ENCODE results near the gene TCF4.

TCF4 gene

DNA sequence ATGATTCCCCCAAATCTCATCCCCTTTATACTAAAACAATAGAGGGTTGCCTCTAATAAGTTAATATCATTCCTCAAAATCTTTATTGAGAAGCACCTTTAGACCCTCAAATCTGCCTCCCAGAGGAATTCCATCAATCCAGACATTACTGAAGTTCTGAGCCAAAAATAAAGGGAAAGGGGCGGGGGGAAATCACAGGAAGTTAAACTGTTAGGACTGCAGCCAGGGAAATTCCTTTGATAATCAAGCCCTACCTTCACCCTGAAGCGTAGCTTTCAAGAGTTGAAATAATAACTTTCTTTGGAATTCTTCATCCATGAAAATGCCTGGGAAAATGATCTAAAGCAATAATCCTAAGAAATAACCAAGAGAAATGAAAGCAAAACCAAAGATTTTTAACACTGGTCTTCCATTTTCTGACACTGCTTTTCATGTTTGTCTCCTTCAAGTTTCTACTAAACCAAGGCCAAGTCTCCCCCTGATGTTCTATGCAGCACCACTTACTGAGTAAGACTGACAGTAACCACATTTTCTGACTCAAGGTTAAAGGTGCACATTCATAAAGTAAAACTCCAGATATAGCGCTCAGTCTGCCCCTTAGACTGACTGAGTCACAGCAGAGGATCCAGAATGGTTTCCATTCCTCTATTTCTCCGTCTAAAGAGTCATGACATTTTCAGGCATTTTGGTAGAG, 78.2 kb downstream of the TCF4 start:
- intact Hi-C loops (cut with DNase I) = no loop called here

DNA sequence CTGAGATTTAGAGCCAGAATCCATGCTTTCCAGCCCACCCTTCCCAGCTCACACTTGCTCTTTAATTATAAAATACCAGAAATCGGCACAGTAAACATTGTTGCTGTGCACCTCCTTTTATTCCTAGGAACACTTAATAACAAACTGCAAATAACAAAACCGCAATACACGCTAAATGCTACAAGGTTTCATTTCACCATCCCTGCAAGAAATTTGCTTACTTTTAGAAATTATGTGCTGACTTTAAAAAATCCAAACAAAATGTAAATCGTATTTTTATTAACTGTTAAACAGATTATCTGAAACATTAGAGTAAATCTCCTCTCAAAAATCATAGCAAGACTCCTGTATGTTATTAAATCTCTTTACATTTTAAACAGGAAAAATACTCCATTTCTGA, 79.3 kb downstream of the TCF4 start:
- intact Hi-C loops (cut with DNase I) = no loop called here
- no peak for DNase-seq

More for the DNA sequence above, 78.2 kb downstream of the TCF4 start:
- DNase-seq = no peak

DNA sequence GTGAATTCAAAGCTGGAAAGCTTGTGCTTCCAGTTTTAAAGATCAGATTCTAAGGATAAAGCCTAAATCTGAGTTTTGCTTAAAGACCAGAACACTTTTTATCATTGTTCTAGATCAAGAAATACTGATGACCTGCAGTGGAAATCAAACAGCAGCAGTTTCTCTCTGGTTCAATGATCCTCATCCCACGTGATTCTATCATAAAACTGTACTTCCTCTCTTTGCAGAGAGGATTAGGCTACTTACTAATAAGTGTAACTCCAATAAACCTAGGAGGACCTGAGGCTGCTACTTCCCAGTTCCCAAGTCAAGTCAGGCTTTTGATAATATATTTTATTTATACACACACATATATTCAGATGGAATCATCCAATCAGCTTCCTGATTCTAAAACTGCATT, 81.9 kb downstream of the TCF4 start:
- intact Hi-C loops (cut with DNase I) = no loop called here
- DNase-seq = no peak

DNA sequence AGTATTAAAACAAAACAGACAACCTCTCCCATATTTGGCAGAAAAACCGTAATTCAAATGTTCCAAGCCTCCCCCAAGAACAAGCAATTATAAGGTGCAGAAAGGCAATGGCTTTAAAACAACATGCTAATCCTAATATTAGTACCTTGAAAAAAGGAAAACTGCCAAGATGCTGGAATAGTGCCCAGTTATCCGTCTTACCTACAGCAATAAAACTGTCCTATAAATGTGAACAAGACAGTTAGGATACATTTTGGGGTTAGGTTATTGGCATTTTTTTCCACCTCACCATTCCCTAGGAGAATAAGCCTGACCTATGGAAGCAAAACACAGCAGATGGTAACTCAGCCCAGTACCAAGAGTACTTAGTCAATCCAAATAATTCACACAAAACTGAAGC, 83.2 kb downstream of the TCF4 start:
- DNase-seq = no peak
- intact Hi-C loops (cut with DNase I) = no loop called here

DNA sequence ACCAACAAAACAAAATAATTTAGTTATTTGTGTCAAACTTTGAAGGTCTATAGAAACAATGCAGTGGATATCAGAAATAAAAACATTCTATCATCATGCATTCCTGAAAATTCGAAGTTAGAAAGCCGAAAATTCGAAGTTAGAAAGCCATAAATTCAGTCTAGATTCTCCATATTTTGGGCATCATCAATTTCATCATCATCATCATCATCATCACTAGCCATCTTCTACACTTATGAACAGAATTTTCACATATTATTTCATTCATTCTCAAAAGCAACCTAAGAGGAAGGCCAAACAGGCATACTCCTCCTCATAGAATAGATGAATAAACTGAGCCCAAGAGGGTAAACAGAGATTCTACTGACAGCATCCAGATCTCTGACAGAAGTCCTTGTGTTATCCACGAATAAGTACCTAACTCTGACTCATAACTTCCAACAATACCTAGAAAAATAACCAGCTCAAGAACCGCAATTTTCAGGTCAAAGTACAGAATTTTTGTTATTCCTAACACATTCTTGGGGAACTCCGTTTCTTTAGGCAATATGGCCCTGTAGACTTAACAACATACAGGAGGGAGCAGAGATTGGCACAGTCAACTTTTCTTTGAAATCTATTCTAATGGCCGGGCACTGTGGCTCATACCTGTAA, 84.7 kb downstream of the TCF4 start:
- intact Hi-C loops (cut with DNase I) = no loop called here
- no peak for DNase-seq

DNA sequence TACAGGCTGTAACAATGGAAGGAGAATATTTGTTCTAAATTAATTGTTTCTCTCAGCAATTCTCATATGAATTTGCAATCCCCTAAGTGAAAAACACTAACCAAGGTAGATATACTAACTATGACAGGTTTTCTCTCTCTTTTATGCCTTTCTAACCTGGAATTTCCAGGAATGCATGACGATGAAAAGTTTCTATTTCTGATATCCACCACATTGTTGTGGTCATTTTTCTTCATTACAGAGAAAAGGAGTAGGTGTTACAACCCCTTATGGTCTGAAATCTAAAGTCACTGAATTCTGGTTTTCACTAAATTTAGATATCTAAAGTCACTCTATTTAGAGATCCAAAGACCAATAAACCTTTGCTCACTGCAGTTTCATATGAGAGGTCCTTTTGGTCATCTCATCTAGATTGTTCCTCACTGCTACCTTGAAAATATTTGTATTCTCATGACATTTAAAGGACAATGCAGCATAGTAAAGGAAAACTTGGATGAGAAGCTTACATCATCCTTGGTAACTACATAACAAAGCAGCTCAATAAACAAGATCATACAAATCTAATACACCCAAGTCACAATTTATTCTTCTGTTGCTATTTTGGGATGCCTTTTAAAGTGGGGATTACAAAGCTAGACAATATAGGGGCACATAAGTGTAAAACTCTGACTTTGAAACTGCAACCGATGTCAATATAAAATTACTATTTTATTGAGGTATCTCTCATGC, 85.8 kb downstream of the TCF4 start:
- intact Hi-C loops (cut with DNase I) = no loop called here

DNA sequence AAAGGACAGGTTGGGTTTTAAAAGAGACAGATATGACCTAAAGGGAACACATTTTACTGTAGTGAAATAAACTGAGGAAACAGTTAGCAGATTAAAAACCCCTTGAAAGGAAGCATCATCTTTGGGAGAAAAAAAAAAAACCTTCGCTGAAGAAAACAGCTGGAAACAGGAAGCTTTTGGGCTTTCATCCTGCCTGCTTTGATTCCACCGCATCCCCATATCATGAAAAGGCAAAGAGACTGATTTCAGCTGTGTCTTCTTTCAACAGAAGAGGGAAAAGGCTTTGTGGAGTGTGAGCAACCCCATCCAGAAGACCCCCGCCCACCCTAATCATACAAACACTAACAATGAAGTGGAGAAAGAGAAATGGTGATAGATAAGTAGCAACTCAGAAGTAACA, 86.4 kb downstream of the TCF4 start:
- intact Hi-C loops (cut with DNase I) = no loop called here
- DNase-seq = no peak

More for the DNA sequence above, 85.8 kb downstream of the TCF4 start:
- DNase-seq = no peak

DNA sequence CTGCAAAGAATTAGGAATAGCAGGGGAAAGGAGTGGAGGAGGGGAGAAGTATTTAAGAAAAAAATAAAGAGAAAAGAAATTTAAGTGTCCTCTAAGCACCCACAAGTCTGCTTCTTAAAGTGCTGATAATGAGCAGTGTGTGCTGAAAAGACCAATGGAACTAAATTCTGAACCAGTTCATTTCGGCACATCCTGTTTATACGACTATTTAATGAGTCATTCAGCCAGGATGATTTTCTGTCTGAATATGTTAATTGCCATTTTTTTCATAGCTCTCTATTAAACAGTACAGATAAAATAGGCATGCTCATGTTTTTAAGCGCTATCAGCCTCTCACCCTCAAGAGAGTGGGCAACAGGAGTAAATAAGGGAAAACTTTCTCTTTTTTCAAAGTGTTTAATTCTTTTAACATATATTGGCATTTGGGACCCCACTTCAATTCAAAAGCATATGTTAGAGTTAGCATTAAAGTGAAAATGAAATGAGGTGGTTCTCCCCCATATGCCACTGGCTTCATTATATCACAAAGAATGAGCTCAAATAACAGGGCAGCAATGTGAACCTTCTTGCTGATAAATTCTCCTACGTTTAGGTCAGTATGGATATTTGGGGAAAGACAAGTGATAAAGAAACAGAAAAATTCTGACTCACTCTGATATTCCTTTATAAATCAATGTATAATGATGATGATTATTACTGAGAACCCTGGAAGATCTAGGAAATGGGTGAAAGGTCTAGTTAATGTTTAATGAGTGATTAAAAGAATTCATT, 87.5 kb downstream of the TCF4 start:
- intact Hi-C loops (cut with DNase I) = no loop called here
- DNase-seq = no peak

DNA sequence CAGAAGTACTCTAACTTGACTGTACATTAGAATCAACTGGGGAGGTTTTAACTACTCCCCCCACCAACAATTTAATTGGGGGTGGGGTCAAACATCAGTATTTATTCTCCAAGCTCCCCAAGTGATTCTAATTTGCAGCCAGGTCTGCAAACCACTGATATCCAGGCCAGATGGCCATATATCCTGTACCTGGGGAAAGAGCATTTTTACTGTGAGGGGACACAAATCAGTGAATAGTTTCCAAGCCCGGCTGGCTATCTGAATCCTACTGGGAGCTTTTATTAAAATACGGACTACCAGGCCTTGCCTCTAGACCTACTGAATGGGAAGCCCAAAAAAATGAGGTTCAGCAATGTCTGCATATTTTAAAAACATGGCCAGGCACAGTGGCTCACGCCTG, 88.5 kb downstream of the TCF4 start:
- intact Hi-C loops (cut with DNase I) = no loop called here
- no peak for DNase-seq

DNA sequence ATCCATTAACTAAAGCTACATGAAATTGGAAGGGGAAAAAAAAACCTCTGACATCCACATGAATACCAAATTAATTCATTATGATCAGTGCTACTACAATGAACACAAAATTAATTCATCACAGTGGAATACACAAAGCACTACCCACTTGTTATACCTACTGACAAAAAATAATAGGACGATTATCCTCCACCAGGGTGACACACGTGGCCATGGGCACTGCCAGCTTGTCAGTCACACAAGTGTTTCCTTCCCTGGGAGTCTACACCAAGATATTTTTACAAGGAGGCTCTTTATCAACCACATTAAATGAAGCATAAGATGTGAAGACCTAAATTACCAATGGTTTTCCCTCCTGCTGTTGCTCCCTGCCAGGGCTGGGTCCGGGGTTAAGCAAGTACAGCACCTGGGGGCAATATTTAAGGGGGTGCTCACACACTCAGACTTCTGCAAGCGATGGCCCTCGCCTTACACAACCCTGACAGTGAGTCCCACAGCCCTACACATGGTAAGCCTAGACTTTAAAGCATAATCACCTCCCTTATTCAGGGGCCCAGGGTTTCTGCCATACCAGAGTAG, 90.1 kb downstream of the TCF4 start:
- intact Hi-C loops (cut with DNase I) = no loop called here
- DNase-seq = peak in 1 of 10 donors; percentile 51

DNA sequence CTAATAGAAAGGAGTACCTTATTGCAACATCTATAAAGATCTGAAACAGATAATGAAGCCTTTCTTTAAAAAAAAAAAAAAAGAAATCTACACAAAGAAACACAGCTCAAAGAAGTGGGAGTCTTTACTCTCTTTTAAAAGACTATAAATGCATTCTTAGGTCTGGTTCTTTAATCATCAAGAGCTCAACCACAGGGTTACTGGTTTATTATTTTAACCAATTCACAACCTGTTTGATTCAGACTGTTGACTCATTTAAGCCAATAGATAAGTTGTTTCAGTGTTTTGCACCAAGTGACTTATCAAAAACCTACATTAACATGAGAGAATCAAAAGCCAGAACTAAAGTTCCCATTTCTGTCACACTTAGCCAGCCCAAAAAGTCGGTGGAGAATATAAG, 93.1 kb downstream of the TCF4 start:
- no peak for DNase-seq
- intact Hi-C loops (cut with DNase I) = no loop called here

DNA sequence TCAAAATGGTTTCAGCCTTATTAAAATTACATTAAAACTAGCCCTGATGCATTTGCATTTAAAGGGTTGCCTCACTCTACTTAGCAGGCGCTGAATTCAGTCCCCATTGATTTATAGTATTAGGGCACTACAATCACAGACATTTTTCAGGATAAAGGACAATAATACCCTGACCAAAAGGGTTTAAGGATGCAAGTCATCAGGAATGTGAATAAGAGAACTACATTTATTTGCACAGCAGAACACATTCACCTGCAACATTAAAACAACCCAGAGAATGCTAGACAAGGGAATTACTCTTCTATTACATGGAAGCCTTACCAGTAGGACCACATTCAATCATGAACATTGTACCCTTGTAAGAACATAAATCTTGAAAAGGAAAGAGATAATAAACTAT, 93.6 kb downstream of the TCF4 start:
- intact Hi-C loops (cut with DNase I) = no loop called here

DNA sequence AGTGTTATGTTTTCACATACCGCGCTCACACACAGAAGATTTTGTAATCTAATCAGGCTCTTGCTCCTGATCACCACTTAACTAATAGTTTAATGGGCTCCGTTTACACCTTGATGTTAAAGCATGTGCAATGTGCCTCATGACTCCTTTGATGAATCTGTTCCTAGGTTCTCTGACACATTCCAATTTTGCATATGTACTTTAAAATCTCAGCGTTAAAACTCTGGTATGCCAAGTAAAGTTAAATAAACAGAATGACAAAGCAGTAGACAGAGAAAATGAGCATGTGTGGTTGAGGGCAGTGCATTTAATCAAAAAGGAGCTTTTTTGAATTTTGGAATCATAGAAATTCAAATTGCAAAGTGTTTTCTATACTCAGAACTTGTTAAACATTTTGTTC, 96.4 kb downstream of the TCF4 start:
- no peak for DNase-seq
- intact Hi-C loops (cut with DNase I) = no loop called here

More for the DNA sequence above, 93.6 kb downstream of the TCF4 start:
- DNase-seq = no peak

DNA sequence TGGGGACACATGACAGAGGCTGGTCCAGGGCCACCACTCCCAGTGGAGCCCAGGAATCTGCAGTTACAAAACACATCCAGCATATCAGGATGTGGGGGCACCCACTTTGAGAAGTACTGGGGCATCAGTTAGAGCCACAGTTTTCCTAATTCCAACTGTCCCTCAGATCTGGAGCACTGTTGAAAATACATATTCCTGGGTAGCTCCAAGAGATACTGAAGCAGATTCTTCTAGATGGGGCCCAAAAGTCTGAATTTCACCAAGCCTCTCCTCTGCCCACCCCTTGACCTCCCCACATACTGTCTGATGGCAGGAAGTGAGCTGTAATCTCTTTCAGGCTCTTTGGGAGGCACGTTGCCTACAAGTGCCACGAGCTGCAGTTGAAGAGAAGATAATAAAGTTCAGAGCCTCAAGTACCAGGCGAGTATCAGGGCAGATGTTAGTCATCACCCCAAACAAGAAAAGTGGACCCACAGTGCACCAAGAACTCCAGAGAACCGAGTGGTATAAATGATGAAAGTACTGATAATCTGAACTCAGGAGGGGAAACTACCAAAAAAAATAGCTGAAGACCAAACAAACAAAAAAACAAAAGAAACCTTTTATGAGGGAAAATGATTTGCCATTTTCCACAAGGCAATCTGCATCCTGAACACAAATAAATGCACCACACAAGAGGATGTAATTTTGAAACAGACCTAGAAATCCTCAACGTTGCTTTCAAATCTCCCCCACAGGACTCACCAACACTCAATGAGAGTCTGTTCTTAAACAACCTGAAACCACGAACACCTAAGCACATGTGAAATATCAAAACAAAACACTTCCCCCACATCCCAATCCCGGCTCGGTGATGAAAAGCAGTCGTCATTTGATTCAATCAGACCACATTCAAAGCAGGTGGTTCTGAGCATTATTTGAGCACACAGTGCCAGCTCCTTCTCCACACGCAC, 98.7 kb downstream of the TCF4 start:
- no peak for DNase-seq
- intact Hi-C loops (cut with DNase I) = no loop called here

DNA sequence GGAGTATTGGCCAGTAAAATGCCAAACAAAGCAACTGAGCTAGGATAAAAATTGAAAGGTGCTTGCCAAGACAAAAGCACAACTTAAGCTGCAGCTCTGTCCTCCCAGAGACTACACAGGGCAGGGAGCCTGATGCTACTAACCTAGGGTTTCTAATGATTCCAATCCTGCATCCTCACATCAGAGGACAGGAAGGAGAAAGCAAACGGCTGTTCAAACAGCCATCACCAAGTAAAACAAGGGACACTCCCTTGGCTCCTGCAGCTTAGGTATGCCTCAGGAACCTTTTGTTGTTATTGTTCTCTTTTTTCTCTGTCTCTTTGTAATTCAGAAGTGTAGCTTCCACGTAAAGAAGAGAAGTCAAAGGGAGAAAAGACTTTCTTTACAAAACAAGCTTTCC, 99.5 kb downstream of the TCF4 start:
- intact Hi-C loops (cut with DNase I) = no loop called here
- DNase-seq = no peak

DNA sequence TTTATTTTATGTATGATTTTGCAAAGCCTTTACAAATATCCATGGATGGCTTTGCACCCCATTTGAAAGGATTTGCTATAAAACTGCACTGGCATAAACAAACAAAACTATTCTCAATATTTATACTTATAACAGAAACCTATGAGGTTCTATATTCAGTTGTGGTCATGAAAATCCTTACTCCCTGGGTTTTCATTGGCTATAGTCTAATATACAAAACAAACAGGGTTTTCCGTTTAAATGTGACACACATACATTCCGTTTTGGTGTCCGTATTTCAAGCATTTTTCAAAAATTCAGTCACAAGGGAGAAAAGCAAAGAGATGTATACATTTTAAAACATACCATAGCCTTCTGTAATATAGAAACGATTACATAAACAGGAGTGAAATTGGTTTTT, 100.0 kb downstream of the TCF4 start:
- intact Hi-C loops (cut with DNase I) = no loop called here
- DNase-seq = no peak

DNA sequence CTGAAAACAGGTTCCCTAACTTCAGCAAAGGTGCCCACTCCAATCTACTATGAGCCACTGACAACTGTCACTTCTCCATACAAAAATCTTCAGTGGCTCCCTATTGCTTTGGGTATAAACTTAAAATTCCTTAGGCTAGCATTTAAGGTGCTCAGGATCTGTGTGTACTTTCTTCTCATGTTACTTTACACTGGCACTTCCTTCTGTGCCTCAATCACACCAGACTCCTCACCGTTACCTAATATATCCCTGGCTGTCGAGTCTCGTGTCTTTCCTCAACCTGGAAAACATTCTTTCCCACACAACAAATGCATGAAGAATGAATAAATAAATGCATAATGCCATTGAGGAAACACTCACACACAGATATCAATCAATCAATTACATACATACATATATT, 101.1 kb downstream of the TCF4 start:
- intact Hi-C loops (cut with DNase I) = no loop called here
- DNase-seq = no peak

DNA sequence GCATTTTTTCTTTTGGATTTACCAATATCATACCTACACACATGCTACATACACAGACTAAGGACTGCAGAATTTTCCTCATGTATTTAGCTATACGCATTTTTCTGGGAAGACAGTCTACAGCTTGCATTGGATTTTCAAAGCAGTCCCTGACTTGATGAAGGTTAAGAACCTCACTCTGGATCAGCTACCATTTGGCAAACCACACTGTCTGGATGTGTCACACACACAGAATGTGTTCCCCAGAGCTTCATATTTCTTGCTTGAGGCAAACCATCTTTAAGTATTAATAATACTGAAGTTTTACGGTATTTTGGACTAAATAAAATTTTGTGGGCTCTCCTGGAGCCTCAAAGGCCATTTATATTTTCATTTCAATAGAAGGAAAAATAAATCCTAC, 102.3 kb downstream of the TCF4 start:
- intact Hi-C loops (cut with DNase I) = no loop called here
- no peak for DNase-seq

DNA sequence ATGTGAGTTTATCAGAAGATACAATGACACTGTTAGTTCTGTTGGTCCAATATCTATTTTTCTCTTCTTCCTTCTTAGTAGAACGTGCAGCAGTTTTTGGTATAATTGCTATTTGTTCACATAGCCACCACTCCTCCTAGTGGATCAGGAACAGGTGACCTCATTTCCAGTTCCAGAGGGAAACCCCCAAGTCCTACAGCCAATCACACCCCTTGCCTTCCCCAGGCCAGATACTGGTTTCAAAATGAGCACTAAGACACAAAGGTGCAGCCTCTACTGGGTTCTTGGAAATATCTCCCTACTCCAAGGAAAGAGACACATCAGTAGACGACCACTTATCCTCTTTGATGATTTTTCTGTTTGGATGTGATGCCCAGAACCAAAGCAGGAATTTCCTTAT, 103.2 kb downstream of the TCF4 start:
- no peak for DNase-seq
- intact Hi-C loops (cut with DNase I) = no loop called here
